B cell (primary cell): Measurements from ENCODE around the gene RBKS. TPM values are rescaled to one million over a fixed set of nuclear protein-coding genes. Genes with fewer than 3 reads are reported as not detected.

ENCODE experiments used
- ATAC-seq: fragments of 200-7000 bp; cut with Tn5 transposase; one replicate; pipeline ENCODE4 v1.10.0; 2021; ENCODE audit warnings: low read depth, mild to moderate bottlenecking, moderate number of reproducible peaks, moderate library complexity
- CTCF ChIA-PET: fragments of 350-600 bp; sonication (Branson Sonifier 250); formaldehyde crosslinking; loops from one replicate; lab custom pipeline; 2021; ENCODE audit warnings: antibody characterized with exemption, inconsistent platforms; lab: Charles Lee
- POLR2A ChIA-PET: fragments of 350-600 bp; sonication (Branson Sonifier 250); formaldehyde crosslinking; loops from one replicate; lab custom pipeline; 2021; ENCODE audit warnings: antibody characterized with exemption; lab: Charles Lee
- DNase-seq: peaks from one replicate; pipeline ENCODE4 v3.0.0; 2013
- H2AFZ ChIP-seq: 2 replicates; pipeline ENCODE4 v1.6.1; 2012; ENCODE audit warnings: mild to moderate bottlenecking, low read depth, low read length; ENCODE audit not compliant: insufficient read depth, poor library complexity, severe bottlenecking
- H3K27ac ChIP-seq, 2 donors: 1 replicate in 1 of 2; 2 replicates in 1 of 2; pipeline ENCODE4 v1.5.1; 2012 to 2013; ENCODE audit warnings: low read length in 2 of 2, mild to moderate bottlenecking in 2 of 2, moderate library complexity in 1 of 2
- H3K27me3 ChIP-seq, 4 experiments: fragments of 200-600 bp in 1 of 4; sonication (generic) in 1 of 4; replicated peaks in 1 of 4; 1 replicate in 2 of 4; 2 replicates in 2 of 4; pipeline versions ENCODE4 v1.6.1 to v1.7.0; 2013 to 2016; ENCODE audit warnings: low read length in 3 of 4, mild to moderate bottlenecking in 2 of 4, mixed read lengths in 1 of 4, moderate library complexity in 1 of 4; ENCODE audit not compliant: insufficient read depth in 4 of 4, control insufficient read depth in 3 of 4; ENCODE audit errors: control extremely low read depth in 1 of 4
- H3K36me3 ChIP-seq, 2 experiments: replicated peaks in 1 of 2; 1 replicate in 1 of 2; 2 replicates in 1 of 2; pipeline versions ENCODE4 v1.6.1 to v1.7.1; 2013; ENCODE audit warnings: low read length in 1 of 2; ENCODE audit not compliant: insufficient read depth in 2 of 2, control insufficient read depth in 1 of 2; ENCODE audit errors: control extremely low read depth in 1 of 2, extremely low read depth in 1 of 2
- H3K4me1 ChIP-seq, 2 donors: fragments of 200-600 bp in 1 of 2; sonication (generic) in 1 of 2; 1 replicate in 1 of 2; 2 replicates in 1 of 2; pipeline versions ENCODE4 v1.5.1 to v1.6.1; 2013 to 2017; ENCODE audit warnings: low read length in 2 of 2; ENCODE audit not compliant: control insufficient read depth in 2 of 2, insufficient read depth in 2 of 2
- H3K4me2 ChIP-seq: replicated peaks from 2 replicates; pipeline ENCODE3; 2012; ENCODE audit warnings: mild to moderate bottlenecking, low read depth, low read length; ENCODE audit not compliant: poor library complexity, severe bottlenecking
- H3K4me3 ChIP-seq, 5 experiments: fragments of 200-600 bp in 1 of 5; sonication (generic) in 1 of 5; 1 replicate in 3 of 5; 2 replicates in 2 of 5; pipeline versions ENCODE4 v1.5.1 to v1.7.0; 2011 to 2016; ENCODE audit warnings: low read length in 4 of 5, mild to moderate bottlenecking in 4 of 5, low read depth in 2 of 5, control low read depth in 1 of 5, moderate library complexity in 1 of 5; ENCODE audit not compliant: insufficient read depth in 1 of 5; ENCODE audit errors: control extremely low read depth in 1 of 5, extremely low read depth in 1 of 5
- H3K79me2 ChIP-seq: fragments of 200-600 bp; sonication (generic); one replicate; pipeline ENCODE4 v1.6.0; 2016; ENCODE audit warnings: low read length; ENCODE audit not compliant: control insufficient read depth, insufficient read depth
- H3K9ac ChIP-seq: fragments of 200-600 bp; sonication (generic); 2 replicates; pipeline ENCODE4 v1.6.1; 2017; ENCODE audit warnings: mild to moderate bottlenecking, low read length, moderate library complexity
- H3K9me3 ChIP-seq, 3 donors: one replicate each; pipeline versions ENCODE4 v1.6.1 to v1.7.1; 2013; ENCODE audit warnings: low read length in 2 of 3; ENCODE audit not compliant: control insufficient read depth in 2 of 3, insufficient read depth in 1 of 3; ENCODE audit errors: control extremely low read depth in 1 of 3
- H4K20me1 ChIP-seq: 2 replicates; pipeline ENCODE4 v1.6.0; 2012; ENCODE audit warnings: mild to moderate bottlenecking, low read length; ENCODE audit not compliant: insufficient read depth, control insufficient read depth, poor library complexity, severe bottlenecking
- H3K27ac Mint-ChIP-seq: one replicate; pipeline ENCODE4 v1.8.0; 2021; ENCODE audit warnings: mixed read lengths
- H3K27me3 Mint-ChIP-seq: one replicate; pipeline ENCODE4 v1.8.0; 2021; ENCODE audit warnings: mixed read lengths
- H3K4me1 Mint-ChIP-seq: one replicate; pipeline ENCODE4 v1.8.0; 2021; ENCODE audit warnings: mixed read lengths
- H3K4me3 Mint-ChIP-seq: one replicate; pipeline ENCODE4 v1.8.0; 2021; ENCODE audit warnings: mixed read lengths
- H3K9me3 Mint-ChIP-seq: one replicate; pipeline ENCODE4 v1.8.0; 2022; ENCODE audit warnings: mixed read lengths; ENCODE audit not compliant: insufficient read depth
- EZH2 ChIP-seq: IDR thresholded peaks from 2 replicates; pipeline ENCODE4 v1.6.1; 2012; ENCODE audit warnings: borderline replicate concordance, low read depth, mild to moderate bottlenecking, moderate library complexity, low read length; ENCODE audit not compliant: insufficient read depth, poor library complexity, severe bottlenecking
- WGBS: methylation state at CpG from one replicate; pipeline ENCODE4 v1.1.5; 2013; ENCODE audit warnings: missing lambda C conversion rate; ENCODE audit not compliant: insufficient coverage; 5-methylcytosine and 5-hydroxymethylcytosine counted together
- intact Hi-C: fragments of 100-400 bp; cut with micrococcal nuclease; formaldehyde crosslinking; loops from one replicate; pipeline ENCODE4 v1.10.0; 2022
- polyA plus RNA-seq: library from polyadenylated mRNA; depleted of rRNA; stranded (reverse); fragments of >200 nt; gene quantifications from 2 replicates; pipeline ENCODE4 v1.2.3, GENCODE V29; 2012
- total RNA-seq, 2 donors: library from RNA; stranded (reverse); fragments of 120-200 nt in 1 of 2; gene quantifications; 1 replicate in 1 of 2; 2 replicates in 1 of 2; pipeline versions ENCODE4 v1.2.3 to v1.2.4, GENCODE V29; 2013 to 2022
- TF ChIP-seq, protein P1 (sequence below): fragments of 200-600 bp; IDR thresholded peaks from one replicate; pipeline ENCODE4 v1.8.0; 2022; ENCODE audit warnings: antibody characterized with exemption, mild to moderate bottlenecking

The RBKS gene
- total and polyA plus RNA-seq, 2 donors (not counting 1 experiment from before 2014, with no cell fraction given) = 6.4 to 9.2 TPM

DNA sequence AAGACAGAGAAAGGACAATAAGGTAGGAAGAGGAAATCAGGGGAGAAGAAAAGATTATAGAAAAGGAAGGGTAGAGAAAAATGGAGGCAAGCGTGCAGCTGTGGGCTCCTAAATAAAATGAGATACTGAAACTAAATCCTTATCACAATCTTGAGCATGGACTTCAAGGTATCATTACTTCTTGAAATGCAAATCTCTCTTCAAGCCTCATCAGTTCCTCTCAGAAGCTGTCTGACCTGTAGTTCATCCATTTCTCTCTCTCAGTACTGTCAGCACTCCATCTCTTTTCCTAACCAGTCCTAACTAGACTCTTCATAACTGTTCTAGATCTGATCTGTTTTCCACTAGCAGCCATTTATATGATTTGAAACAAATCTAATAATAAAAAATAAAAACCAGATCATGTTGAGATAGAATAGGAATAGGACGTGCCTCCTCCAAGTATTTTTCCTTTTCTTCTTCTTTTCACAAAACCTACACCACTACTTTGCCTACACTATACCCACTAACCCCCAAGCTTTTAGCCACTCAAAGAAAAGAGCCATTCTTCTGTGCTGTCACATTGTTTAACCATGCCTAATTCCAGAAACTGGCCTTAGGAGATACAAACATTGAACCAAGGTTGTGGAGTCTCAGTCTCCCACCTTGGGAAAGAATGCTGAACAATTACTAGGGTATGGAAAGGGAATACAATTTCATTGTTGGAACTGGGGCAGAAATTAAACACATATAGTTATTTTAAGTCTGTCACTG lies 21.4 kb upstream of the RBKS start:
- no peak for ATAC-seq
- POLR2A ChIA-PET = no interaction called here
- Histone ChIP-seq H3K36me3 (peaks cover 0 to 3% of the 10 kb centered on the region in 2 experiments), H3K4me2 (no peak overlapping the region), H2AFZ (no peak overlapping the region), H3K9ac (no peak overlapping the region), H3K9me3 (no peaks in the 10 kb centered on the region), H4K20me1 (no peaks in the 10 kb centered on the region), H3K4me3 (no peak overlapping the region), H3K27me3 (no peaks in the 10 kb centered on the region), H3K27ac (no peak overlapping the region), H3K79me2 (peaks cover 10% of the 10 kb centered on the region), H3K4me1 (peaks cover 4 to 8% of the 10 kb centered on the region in 2 donors)
- CTCF ChIA-PET = no interaction called here
- 100% methylated on average over 1 of the region's 2 CpGs for WGBS
- Mint-ChIP-seq H3K9me3 (no peaks in the 10 kb centered on the region), H3K27ac (peak overlapping the region; percentile 46), H3K4me3 (no peak overlapping the region), H3K4me1 (peaks cover 25% of the 10 kb centered on the region), H3K27me3 (no peaks in the 10 kb centered on the region)
- peak; percentile 35 for DNase-seq
- TF ChIP-seq EZH2 = no peak
- TF ChIP-seq, protein P1, sequence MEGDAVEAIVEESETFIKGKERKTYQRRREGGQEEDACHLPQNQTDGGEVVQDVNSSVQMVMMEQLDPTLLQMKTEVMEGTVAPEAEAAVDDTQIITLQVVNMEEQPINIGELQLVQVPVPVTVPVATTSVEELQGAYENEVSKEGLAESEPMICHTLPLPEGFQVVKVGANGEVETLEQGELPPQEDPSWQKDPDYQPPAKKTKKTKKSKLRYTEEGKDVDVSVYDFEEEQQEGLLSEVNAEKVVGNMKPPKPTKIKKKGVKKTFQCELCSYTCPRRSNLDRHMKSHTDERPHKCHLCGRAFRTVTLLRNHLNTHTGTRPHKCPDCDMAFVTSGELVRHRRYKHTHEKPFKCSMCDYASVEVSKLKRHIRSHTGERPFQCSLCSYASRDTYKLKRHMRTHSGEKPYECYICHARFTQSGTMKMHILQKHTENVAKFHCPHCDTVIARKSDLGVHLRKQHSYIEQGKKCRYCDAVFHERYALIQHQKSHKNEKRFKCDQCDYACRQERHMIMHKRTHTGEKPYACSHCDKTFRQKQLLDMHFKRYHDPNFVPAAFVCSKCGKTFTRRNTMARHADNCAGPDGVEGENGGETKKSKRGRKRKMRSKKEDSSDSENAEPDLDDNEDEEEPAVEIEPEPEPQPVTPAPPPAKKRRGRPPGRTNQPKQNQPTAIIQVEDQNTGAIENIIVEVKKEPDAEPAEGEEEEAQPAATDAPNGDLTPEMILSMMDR = no peak
- intact Hi-C loops = no loop called here

GRCh38 chr2:27909901-27910300 lies 19.7 kb upstream of the RBKS start:
- Histone ChIP-seq H3K4me3 (no peak overlapping the region), H3K36me3 (no peaks in the 10 kb centered on the region), H3K4me2 (no peak overlapping the region), H3K27me3 (no peaks in the 10 kb centered on the region), H2AFZ (no peak overlapping the region), H3K4me1 (peaks cover 4 to 8% of the 10 kb centered on the region in 2 donors), H3K9me3 (no peaks in the 10 kb centered on the region), H3K27ac (no peak overlapping the region), H4K20me1 (no peaks in the 10 kb centered on the region), H3K9ac (no peak overlapping the region), H3K79me2 (peaks cover 13% of the 10 kb centered on the region)
- Mint-ChIP-seq H3K27ac (no peak overlapping the region), H3K4me1 (peaks cover 30% of the 10 kb centered on the region), H3K9me3 (no peaks in the 10 kb centered on the region), H3K27me3 (no peaks in the 10 kb centered on the region), H3K4me3 (no peak overlapping the region)
- TF ChIP-seq, protein P1 = no peak
- TF ChIP-seq EZH2 = no peak
- ChIA-PET CTCF (no interaction called here), POLR2A (no interaction called here)
- ATAC-seq = no peak
- intact Hi-C loops = no loop called here
- WGBS = no CpG with 5 or more reads among the region's 2 CpGs
- DNase-seq = no peak
